HEK293T (cell line): ENCODE results near the gene SESTD1.
"Not testable (repeated sequence)": the region's sequence is repeated elsewhere in the genome, so short reads cannot be mapped to it uniquely, and the experiment has no call there.

Experiments
- CTCF ChIA-PET: fragments of 350-600 bp; formaldehyde crosslinking; extraction: SDS; loops from one replicate; lab custom pipeline; 2021; ENCODE audit warnings: antibody characterized with exemption, inconsistent platforms; lab: Yijun Ruan, JAX
- POLR2A ChIA-PET: fragments of 350-600 bp; formaldehyde crosslinking; extraction: SDS; loops from one replicate; lab custom pipeline; 2020; ENCODE audit warnings: antibody characterized with exemption, inconsistent platforms; lab: Yijun Ruan, JAX
- DNase-seq: peaks from one replicate; pipeline ENCODE4 v3.0.0; 2012; ENCODE audit warnings: mixed read lengths; ENCODE audit errors: extremely low spot score
- ARNT ChIP-seq: fragments of 450-650 bp; IDR thresholded peaks from 2 replicates; pipeline ENCODE4 v1.6.1; 2017; ENCODE audit warnings: mild to moderate bottlenecking
- BHLHE40 ChIP-seq: fragments of 450-650 bp; IDR thresholded peaks from 2 replicates; pipeline ENCODE4 v1.6.1; 2016; ENCODE audit warnings: mild to moderate bottlenecking, moderate library complexity, borderline replicate concordance
- CTBP1 ChIP-seq: fragments of 450-650 bp; IDR thresholded peaks from 2 replicates; pipeline ENCODE4 v1.6.1; 2016; ENCODE audit warnings: borderline replicate concordance
- ELF4 ChIP-seq: fragments of 450-650 bp; IDR thresholded peaks from 2 replicates; pipeline ENCODE4 v1.6.1; 2017; ENCODE audit warnings: antibody characterized with exemption
- FOXA1 ChIP-seq: fragments of 450-650 bp; IDR thresholded peaks from 2 replicates; pipeline ENCODE4 v1.6.1; 2016; ENCODE audit warnings: mild to moderate bottlenecking
- FOXK2 ChIP-seq: fragments of 450-650 bp; IDR thresholded peaks from 2 replicates; pipeline ENCODE4 v1.6.1; 2016; ENCODE audit warnings: mild to moderate bottlenecking
- FOXM1 ChIP-seq: fragments of 450-650 bp; IDR thresholded peaks from 2 replicates; pipeline ENCODE4 v1.6.1; 2017; ENCODE audit warnings: mild to moderate bottlenecking, borderline replicate concordance
- HDGF ChIP-seq: fragments of 450-650 bp; IDR thresholded peaks from 2 replicates; pipeline ENCODE4 v1.6.1; 2017; ENCODE audit warnings: antibody characterized with exemption, borderline replicate concordance
- L3MBTL2 ChIP-seq: fragments of 450-650 bp; conservative IDR thresholded peaks from 2 replicates; pipeline ENCODE4 v1.6.1; 2016; ENCODE audit warnings: mild to moderate bottlenecking
- LEF1 ChIP-seq: fragments of 450-650 bp; IDR thresholded peaks from 2 replicates; pipeline ENCODE4 v1.6.1; 2017; ENCODE audit warnings: mild to moderate bottlenecking, borderline replicate concordance
- NFRKB ChIP-seq: fragments of 450-650 bp; IDR thresholded peaks from 2 replicates; pipeline ENCODE4 v1.6.1; 2016; ENCODE audit warnings: mild to moderate bottlenecking, moderate library complexity
- PKNOX1 ChIP-seq: fragments of 450-650 bp; IDR thresholded peaks from 2 replicates; pipeline ENCODE4 v1.6.1; 2016
- SP1 ChIP-seq: fragments of 450-650 bp; IDR thresholded peaks from 2 replicates; pipeline ENCODE4 v1.6.1; 2017
- SUZ12 ChIP-seq: fragments of 450-650 bp; IDR thresholded peaks from 2 replicates; pipeline ENCODE4 v1.6.1; 2016; ENCODE audit warnings: mild to moderate bottlenecking
- TARDBP ChIP-seq: fragments of 450-650 bp; IDR thresholded peaks from 2 replicates; pipeline ENCODE4 v1.6.1; 2016
- ZNF384 ChIP-seq: fragments of 450-650 bp; IDR thresholded peaks from 2 replicates; pipeline ENCODE4 v1.6.1; 2016

SESTD1 gene

GRCh38 chr2:179218848-179219594 is 45.6 kb downstream of the SESTD1 start:
- peak; percentile 64 for DNase-seq
- POLR2A ChIA-PET = no interaction called here
- CTCF ChIA-PET = interaction anchor here (0.7 to 1.1 kb wide), 3 partner anchors 26 to 333 kb away, joined by 3 to 5 read pairs (median 3); no protein-coding TSS in a partner anchor
- TF ChIP-seq BHLHE40 (no peak), HDGF (no peak)

- DNase-seq, CTCF ChIA-PET, POLR2A ChIA-PET: not testable (repeated sequence)
Observed at GRCh38 chr2:179214671-179215070, 50.0 kb downstream of the SESTD1 start.

GRCh38 chr2:179211355-179211754 is 53.3 kb downstream of the SESTD1 start:
- CTCF ChIA-PET = no interaction called here
- no peak for DNase-seq
- POLR2A ChIA-PET = no interaction called here
- no peak for TF ChIP-seq PKNOX1
- TF ChIP-seq FOXA1 = no peak
- no peak for TF ChIP-seq L3MBTL2
- TF ChIP-seq ARNT = no peak
- TF ChIP-seq FOXK2 = no peak
- no peak for TF ChIP-seq CTBP1
- no peak for TF ChIP-seq BHLHE40
- no peak for TF ChIP-seq HDGF
- no peak for TF ChIP-seq ZNF384
- no peak for TF ChIP-seq NFRKB
- TF ChIP-seq TARDBP = no peak
- TF ChIP-seq SP1 = no peak
- no peak for TF ChIP-seq FOXM1
- TF ChIP-seq ELF4 = no peak
- TF ChIP-seq LEF1 = no peak
- TF ChIP-seq SUZ12 = no peak

GRCh38 chr2:179208277-179208676 is 56.4 kb downstream of the SESTD1 start:
- DNase-seq, POLR2A ChIA-PET: not testable (repeated sequence)

GRCh38 chr2:179207047-179207446 is 57.6 kb downstream of the SESTD1 start:
- POLR2A ChIA-PET = no interaction called here
- no peak for DNase-seq
- TF ChIP-seq ELF4 (no peak), FOXK2 (no peak), L3MBTL2 (no peak), LEF1 (no peak), FOXA1 (no peak), FOXM1 (no peak), PKNOX1 (no peak), SUZ12 (no peak), NFRKB (no peak), BHLHE40 (no peak), TARDBP (no peak), SP1 (no peak), HDGF (no peak), ARNT (no peak), CTBP1 (no peak), ZNF384 (no peak)
- CTCF ChIA-PET = no interaction called here

More at GRCh38 chr2:179208277-179208676, 56.4 kb downstream of the SESTD1 start:
- CTCF ChIA-PET = not testable (repeated sequence)

- ChIA-PET POLR2A (no interaction called here), CTCF (no interaction called here)
- no peak for DNase-seq
- no peak for TF ChIP-seq CTBP1
- no peak for TF ChIP-seq PKNOX1
- TF ChIP-seq ELF4 = no peak
- no peak for TF ChIP-seq TARDBP
- no peak for TF ChIP-seq L3MBTL2
- TF ChIP-seq LEF1 = no peak
- no peak for TF ChIP-seq FOXA1
- TF ChIP-seq HDGF = no peak
- no peak for TF ChIP-seq FOXK2
- TF ChIP-seq BHLHE40 = no peak
- TF ChIP-seq SUZ12 = no peak
- no peak for TF ChIP-seq ARNT
- no peak for TF ChIP-seq ZNF384
- no peak for TF ChIP-seq NFRKB
- TF ChIP-seq FOXM1 = no peak
- no peak for TF ChIP-seq SP1
Observed at GRCh38 chr2:179201869-179202268, 62.8 kb downstream of the SESTD1 start.

GRCh38 chr2:179195926-179196590 is 68.6 kb downstream of the SESTD1 start:
- DNase-seq, CTCF ChIA-PET, POLR2A ChIA-PET: not testable (repeated sequence)
